ENCODE measurements around the gene STAM2.
"Not testable (repeated sequence)": the region's sequence is repeated elsewhere in the genome, so short reads cannot be mapped to it uniquely, and the experiment has no call there.

STAM2 gene

DNA sequence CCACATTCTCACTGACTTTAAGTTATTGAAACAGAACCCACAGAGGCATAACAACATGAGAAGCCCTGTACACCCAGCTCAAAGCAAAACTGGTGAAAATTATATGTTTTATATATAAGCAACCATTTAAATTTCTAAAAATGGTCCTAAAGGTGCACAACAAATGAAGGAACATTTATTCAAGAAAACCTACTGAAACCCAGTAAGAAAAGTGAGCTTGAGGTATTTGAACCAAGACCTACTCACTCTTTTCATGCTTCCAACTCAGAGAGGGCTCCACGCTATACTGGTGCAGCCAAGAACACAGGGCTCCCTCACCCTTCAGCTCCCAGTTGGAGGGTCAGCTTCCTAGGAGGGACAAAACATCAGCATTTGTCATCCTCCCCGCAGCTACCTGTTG lies 74.6 kb downstream of the STAM2 start:
- no peak for DNase-seq

DNA sequence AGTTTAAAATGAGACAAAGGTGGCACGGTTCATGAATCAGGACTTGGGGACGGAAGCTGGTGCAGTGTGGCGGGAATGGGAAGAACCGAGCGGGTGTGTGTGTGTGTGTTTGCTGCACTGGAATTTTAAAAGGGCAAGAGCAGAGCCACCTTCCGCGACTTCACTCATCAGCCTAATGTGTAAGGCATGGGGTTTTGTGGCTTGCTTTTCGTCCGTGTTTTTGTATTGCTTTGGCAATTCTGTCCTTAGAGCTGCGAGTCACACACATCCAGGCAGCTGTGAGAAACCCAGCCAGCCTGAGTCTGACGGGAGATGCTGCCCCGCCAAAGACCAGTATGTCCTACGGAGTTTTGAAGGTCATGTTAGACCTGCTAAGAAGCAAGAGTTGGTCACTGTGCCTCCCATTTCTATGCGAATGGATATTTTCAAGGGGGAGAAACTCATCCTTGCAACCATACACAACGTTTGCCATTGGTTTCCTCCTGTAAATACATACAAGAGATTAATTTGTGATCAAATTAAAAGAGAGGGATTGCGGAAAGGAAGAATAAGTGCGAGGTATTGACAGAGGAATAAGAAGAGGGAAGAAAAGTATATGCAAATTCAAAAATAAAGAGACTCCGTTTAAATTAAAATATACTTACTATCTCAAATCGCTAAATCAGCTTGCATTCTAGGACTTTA lies 76.1 kb downstream of the STAM2 start:
- peak; percentile 16 for DNase-seq

DNA sequence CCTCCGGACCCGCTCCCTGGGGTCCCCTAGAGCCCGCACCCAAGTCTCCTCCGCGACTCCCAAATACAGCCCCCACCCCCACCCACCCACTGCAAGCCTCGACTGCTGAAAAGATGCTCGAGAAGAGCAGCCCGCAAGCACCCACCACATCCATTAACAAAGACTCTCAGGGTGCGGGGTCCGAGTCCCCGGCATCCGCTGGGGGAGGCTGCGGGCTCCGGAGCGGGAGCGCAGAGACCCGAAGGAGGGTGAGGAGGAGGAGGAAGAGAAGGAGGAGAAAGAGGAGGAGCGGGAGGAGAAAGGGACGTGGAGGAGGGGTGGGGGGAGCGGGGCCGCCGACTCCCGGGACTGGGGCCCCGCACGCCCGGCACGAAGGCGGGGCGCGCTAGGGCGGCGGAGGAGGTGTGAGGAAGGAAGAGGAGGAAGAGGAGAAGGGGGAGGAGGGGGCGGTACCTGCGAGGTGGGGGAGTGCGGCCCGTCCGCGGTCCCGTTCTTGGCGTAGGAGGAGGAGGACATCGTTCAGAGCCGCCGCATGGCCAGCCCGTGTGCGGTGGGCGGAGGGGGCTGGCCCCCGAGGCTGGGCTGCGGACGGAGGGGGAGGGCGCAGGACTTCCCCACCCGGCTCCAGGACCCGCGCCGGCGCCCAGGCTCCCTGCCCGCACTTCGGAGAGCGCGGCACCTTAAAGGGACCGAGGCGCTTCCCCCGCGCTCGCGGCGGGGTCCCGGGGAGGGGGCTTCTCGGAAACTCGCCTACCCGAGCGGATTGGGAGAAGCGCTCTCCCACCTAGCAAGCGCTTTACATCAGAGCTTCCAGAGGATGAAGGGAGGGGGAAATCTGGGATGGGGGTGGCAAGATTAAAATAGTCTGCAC lies 76.8 kb downstream of the STAM2 start, which contains the start of gene CACNB4:
CACNB4 (minus strand) TSS at position 549 of the 871 bp plus-strand sequence.
- DNase-seq: no peak

DNA sequence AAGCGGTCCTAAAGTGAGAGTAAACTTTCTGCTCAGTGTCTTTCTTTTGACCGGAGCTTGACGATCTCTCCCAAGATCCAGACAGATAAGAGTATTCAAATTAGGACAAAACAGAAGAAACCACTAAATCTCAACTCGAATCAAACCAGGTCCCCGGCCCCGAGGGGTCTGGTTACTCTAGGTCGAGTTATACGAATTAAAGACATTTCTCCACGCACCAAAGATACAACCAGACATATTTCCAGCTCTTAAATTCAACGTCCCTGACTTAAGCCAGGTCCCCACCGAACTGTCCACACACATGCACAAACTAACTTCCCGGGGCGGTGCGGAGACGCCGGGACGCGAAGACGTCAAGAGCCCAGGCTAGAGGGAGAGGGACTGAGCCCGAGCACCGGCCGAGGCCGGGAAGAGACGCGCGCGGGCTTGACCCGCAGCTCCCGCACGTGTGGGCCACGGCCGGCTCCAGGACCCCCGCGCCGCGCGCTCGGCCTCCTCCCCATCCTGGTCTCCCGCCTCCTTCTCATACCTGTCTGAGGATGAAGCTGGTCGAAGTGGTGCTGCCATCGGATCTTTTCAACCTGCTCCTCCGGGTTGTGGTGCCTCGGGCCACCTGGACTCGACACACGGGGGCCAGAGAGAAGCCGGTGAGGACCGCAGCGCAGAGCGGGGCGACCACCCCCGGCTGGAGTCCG lies 77.6 kb downstream of the STAM2 start:
- DNase-seq: no peak

DNA sequence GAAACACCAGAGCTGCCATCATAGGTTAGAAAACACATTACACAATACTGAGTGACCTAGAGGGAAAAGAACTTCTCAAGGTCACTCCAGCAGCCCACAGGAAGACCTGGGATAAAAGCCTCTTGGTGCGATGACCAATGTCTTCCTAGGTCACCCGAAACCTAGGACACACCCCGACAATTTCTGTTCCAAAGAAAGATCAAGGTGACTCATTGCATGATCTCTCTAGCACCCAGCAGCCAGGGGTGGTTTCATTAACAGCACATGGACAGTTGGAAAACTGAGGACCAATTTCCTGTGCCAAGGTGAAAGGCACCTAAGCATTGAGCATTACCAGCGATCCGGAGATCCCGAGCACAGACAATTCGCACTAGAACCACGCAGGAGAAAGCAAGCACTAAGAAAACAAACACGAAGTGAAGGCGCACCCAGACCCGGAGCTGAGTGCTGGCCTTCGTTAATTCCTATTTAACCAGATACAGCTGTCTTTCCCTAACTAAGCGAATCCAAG lies 78.2 kb downstream of the STAM2 start:
- DNase-seq: no peak

DNA sequence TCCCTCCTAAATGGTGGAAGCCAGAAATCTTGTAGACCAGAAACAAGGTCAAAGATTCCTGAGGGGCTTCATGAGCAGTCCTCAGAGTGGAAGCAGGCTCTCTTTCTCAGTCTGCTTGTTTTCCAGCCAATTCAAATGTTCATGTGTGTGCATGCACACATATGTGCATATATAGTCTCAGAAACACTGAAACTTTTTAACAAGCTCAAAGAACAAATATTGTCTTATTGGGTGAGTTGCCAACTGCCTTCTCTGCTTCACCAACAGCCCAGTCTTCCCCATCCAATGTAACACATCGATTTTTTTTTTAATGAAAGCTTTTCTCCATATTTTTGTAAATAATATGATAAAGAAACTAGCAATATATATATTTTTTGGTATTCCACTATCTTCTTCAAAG lies 80.4 kb downstream of the STAM2 start:
- no peak for DNase-seq

DNA sequence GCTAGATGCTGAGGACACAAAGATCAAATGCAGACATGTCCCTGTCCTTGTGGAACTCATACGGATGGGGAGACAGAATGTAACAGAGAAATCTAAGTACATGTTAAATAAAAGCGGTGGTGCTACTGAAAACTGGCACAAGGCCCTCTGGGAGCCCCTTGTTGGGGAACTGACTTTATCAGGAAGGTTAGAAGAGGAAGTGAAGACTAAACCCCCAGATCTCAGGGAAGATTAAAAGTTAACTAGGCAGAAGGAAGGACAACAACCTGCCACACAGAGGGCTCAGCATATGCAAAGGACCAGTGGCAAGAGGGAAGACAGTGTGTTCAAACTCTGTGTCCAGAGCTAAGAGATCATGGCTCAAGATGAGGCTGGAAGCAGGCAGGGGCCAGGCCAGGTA lies 81.5 kb downstream of the STAM2 start:
- DNase-seq: no peak

DNA sequence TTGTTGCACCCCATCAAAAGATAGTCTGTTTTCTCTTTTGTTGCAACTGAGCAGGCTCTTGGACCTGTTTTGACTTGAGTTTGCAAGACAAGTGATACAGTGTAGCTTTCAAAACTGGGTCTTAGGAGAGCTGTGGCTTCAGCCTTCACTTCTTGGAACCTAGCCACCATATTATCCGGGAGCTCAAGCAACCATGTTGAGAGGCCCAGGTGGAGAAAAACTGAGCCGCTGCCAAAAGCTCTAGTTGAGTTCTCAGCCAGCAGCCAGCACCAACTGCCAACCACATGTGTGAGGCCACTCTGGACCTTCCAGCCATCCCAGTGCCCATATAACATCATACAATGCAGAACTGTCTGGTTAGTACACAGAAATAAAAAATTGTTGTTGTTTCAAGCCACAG lies 82.1 kb downstream of the STAM2 start:
- DNase-seq: peak; percentile 88

DNA sequence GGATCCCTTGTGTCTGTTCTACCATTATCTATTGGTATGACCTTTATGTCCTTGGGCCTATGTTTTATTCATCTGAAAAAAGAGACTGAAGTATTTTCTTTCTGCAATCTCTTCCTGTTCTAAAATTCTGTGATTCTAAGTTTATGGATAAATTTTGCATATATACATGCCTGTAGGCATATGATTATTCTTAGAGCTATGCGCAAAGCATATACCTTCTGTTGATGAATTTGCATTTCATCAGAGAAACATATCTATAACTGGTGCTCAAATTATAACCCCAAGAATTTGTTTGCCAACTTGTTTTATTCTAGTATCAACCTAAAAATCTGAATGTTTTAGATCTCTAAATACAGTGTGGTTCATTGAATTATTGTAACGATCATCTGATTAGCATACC lies 83.5 kb downstream of the STAM2 start:
- DNase-seq: no peak

DNA sequence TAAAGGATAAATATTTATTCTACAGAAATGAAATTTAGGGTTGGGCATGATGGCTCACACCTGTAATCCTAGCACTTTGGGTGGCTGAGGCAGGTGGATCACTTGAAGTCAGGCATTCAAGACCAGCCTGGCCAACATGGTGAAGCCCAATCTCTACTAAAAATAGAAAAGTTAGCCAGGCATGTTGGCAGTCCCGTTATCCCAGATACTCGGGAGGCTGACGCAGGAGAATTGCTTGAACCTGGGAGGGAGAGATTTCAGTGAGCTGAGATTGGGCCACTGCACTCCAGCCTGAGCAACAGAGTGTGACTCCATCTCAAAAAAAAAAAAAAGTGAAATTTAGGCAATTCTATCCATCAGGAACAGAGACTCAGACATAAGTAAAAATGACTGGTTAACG lies 84.8 kb downstream of the STAM2 start:
- DNase-seq: not testable (repeated sequence)

DNA sequence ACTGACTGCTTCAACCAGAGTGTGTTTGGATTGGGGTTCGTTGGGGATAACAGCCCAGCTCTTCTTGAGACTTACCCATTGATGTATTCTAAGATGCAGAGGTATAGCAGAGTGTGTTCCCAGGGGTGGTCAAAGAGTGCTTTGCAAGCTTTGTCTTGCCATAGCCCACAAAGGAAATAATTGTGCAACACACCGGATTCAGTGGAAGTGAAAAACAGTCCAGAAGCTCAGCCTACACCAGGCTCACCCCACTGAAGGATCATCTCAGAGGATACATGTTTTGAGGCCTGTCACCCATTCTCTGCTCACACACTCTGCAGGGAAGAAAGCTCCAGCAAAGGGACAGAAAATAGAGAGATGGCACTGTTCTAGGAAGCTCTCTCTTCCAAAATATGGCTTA lies 86.3 kb downstream of the STAM2 start:
- DNase-seq: no peak

DNA sequence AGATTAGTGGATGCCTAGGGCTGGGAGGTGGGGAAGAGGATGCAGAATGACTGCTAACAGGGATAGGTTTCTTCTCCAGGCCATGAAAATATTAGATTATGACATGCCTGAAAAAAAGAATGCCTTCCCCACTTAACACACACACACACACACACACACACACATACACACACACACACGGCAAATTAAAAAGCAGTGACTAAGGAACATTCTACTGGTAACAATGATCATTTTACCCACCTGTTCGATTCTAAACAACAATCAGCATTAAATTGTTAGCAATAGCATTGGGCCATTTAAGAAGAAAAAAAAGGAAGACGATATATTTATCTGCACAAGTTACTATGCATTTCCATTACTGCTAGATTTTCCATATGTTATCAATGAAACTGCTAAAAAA lies 87.6 kb downstream of the STAM2 start:
- DNase-seq: no peak

DNA sequence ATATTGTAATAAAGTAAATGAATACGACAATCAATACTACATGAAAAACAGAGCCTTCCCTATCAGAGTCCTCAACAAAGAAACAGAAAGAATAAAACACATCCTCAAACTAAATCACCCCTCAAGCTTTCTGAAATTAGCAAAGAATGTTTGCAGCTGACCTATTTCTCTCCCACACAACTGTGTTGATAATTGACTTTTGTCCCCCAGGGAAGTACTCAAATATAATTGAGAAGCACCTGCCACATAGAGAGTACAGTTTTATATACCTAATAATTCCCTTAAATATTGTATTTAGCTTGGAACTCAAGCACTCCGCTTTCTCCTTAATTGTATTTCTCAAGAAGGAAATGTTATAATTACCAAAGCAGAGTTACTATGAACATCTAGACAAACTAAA lies 89.3 kb downstream of the STAM2 start:
- peak; percentile 77 for DNase-seq

DNA sequence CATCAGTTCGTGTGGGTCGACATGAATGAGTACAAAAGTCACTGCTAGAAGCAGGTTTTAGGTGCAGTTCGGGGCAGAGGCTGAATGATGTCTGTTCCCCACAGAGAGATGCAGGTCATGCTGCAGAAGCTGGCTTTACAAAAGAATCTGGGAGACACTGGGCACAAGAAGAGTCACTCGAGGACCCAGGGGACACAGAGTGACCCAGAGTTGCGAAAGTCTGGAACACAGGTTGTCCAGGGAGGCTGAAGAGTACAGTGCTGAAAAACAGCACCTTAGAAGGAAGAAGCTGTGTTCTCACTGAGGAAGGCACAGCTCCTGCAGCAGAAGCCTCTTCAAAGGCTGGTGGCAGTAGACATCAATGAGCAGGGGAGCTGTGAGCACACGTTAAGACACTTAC lies 91.5 kb downstream of the STAM2 start:
- DNase-seq: no peak

DNA sequence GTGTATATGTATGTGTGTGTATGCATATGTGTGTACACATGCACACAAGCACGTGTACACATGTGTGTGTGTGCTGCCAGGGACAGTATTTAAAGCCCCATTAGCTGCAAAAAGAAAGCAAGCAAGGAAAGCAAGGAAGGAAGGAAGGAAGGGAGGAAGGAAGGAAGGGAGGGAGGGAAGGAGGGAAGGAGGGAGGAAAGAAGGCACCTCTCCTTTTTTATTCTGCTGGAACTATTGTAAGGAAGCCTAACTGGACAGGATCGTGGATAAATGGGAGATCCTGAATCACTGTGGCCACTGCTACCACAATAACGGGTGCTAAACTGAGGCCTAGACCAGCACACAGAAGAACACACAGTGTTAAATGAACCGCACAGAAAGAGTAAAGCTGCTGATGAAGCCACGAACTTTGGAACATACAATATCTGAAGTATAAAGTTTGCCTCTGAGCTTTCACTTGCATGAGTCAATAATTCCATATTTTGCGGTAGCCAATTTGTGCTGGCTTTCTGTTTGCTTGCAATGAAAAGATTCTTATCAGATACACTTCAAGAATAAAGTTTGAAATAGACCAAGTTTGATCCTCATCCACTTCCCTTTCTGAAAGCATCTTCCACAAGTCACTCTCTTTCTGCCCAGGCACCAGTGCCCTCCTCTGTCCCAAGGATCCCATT lies 92.2 kb downstream of the STAM2 start:
- no peak for DNase-seq

DNA sequence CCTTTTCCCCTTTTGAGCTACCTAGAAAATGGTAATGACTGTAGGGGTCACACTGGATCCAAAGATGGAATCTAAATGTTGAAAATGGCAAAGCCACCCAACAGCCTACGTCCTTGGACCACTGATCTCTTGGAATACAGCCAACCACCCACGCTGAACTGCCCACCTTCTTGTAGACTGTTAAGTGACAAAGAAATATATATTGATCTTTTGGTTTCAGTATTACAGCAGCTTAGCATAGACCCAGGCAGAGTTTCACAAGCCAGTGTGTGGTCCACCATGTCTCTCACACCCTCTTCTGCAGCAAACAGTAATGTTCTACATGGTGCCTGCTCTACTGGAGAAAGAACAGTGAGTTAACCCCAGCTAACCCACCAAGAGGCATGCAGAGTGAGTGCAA lies 96.9 kb downstream of the STAM2 start:
- no peak for DNase-seq

DNA sequence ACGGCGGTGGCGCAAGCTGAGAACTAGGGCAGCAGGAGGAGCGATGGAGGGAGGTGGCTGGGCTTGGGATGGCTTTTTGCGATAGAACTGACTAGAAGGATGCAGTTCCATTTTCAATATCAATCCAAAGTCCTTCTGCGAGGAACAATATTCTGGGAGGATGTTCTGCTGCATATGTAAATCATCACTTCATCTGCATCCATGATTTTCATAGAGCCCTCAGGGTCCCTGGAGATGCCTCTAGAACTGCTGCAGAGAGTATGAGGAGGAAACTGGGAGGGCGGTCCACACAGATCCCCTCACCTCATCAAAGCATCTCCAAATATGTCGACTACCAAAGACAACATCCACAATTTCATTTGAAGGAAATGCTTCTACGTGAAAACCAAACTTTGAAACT lies 97.5 kb downstream of the STAM2 start:
- DNase-seq: no peak

DNA sequence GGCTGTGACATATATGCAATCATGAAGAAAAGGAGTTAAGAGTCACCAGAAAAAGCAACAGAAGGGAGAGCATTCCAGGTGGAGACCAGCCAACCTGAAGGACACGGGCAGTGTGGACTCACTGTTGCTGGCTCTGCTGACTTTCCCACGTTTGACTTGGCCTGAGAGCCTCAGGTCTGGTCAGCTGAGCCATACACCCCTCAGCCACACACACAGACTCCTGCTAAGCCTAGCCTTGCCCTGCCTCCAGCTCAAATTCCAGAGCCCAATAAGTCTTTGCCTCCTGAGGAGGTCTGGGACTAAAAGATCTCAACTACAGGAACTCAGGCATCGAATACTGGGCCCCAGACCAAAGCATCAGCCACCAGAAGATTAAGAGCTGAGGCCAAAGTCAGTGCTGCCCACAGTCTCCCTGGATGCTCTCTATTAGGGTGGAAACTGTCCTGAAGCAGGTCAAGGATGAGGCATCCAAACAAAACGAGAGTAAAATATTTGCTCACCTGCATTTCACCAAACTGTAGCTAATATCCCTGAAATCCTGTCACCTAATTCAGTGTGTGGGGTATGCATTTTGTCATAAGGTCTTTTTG lies 100.0 kb downstream of the STAM2 start:
- DNase-seq: no peak

DNA sequence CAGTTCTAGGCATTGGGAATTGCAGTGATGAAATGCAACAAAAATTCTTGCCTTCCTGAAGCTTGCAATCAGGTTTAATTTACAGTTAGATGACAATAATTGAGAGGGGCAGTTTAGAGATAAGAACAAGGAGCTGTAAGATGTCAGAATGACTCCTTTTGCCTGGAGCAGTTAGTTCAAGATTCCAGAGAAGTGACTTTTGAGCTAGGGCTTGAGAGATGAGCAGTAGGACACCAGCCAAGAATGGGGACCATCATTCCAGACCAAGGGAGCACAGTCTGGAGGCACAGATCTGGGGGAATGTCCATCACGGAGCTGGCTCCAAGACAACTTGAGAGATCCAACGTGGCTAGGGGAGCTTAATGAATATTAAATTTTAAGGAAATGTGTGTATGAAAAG lies 103.6 kb downstream of the STAM2 start:
- DNase-seq: no peak

DNA sequence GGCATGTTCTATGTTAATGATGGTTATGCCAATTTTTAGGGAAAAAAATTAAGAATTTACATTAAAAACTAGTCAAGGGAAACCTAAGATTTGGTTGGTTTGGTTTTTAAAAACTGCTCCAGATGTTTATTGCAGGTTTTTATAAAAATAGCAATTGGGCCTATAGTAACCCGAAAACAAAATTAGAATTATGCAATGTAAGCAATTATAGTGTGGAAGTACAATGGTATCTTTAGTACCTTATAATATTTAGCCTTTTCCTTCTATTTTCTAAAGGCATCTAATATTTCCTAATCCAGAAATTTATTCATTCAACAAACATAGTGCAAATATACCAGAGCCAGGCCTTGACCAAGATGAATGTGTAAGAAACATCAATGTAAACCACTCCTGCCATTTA lies 104.0 kb downstream of the STAM2 start:
- no peak for DNase-seq

DNA sequence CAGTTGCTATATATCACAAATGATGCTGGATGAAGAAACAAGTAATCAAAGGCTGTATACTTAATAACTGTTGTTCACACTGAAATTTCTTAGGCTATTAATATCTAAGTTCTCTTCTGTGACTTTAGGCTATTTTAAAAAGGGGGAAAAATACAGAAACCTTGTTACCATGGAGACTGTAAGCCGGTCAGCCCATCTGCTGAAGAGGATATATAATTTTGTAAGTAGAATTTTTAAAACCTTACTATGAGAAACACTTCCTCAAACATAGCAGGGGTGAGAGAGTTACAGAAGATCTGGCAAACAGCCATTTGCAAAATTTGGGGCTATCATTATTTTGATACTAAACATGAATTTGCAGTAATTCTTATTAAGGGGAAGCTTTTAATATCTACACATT lies 104.5 kb downstream of the STAM2 start:
- no peak for DNase-seq

DNA sequence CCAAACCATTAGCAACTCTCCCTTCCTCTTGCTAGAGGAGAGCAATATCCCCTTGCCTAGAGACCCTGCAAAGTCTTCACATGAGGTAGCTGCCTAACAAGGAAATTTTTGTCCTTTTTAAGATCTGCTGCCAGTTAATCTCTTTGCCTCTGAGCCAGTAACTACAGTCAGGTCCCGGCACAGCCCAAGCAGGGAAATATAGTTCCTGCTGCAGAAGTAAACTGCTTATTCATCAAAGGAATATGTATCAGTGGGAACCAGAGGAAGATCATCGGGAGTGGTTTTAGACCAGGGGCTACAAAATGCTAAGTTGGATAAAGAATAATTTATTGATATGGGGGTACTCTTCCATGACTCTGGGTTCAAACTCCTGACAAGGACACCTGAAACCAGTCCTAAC lies 107.3 kb downstream of the STAM2 start:
- DNase-seq: no peak

DNA sequence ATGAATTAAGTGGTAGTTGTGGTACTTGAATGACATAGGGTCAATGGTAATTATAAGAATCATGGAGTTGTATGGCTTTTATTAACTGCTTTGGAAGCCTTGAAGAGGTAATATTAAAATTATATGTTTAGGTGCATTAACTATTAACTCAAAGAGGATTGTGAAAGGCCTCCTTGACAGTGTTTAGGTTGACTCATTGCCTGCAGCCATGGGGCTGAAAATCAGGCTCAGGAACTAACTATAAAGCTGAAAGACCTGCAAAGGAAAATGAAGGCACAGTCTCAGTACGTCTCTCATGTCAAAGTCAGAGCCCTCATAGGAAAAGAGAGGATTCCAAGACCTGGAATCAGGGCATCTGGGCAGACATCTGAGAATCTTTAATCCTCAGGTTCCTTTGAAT lies 107.7 kb downstream of the STAM2 start:
- no peak for DNase-seq

Measured in NCI-H1105 treated with DMSO at 0.1 percent for 48 hours (cell line).